HL-60 (cell line): ENCODE data around the gene ADAM23.

Experiments used
- GABPA ChIP-seq: IDR thresholded peaks from 2 replicates; pipeline ENCODE4 v1.6.1; 2012; ENCODE audit warnings: low read depth
- TF ChIP-seq, protein P1 (sequence below): IDR thresholded peaks from one replicate; pipeline ENCODE4 v1.5.1; 2011; ENCODE audit warnings: low read length, control low read depth, inconsistent platforms; ENCODE audit not compliant: insufficient read depth

DNA sequence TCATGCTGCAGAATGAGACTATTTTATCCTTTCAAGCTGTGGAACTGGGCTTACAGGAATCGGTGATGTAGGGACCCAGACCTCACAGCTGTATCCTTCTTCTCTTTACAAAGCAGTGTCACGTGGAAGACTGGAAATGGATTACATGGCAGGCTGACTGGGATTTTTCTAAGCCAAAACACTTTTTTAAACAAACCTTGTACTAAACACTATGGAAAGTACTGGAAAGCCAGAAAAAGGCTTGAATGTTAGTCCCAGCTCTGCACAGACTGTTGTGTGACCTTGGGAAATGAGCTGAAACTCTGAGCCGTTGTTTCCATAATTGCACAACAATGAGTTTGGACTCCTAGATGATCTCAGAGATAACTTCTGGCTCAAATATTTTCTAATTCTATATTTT, 7.6 kb upstream of the ADAM23 start:
- TF ChIP-seq, protein P1, sequence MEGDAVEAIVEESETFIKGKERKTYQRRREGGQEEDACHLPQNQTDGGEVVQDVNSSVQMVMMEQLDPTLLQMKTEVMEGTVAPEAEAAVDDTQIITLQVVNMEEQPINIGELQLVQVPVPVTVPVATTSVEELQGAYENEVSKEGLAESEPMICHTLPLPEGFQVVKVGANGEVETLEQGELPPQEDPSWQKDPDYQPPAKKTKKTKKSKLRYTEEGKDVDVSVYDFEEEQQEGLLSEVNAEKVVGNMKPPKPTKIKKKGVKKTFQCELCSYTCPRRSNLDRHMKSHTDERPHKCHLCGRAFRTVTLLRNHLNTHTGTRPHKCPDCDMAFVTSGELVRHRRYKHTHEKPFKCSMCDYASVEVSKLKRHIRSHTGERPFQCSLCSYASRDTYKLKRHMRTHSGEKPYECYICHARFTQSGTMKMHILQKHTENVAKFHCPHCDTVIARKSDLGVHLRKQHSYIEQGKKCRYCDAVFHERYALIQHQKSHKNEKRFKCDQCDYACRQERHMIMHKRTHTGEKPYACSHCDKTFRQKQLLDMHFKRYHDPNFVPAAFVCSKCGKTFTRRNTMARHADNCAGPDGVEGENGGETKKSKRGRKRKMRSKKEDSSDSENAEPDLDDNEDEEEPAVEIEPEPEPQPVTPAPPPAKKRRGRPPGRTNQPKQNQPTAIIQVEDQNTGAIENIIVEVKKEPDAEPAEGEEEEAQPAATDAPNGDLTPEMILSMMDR, result no peak
- no peak for TF ChIP-seq GABPA
